Left ventricle myocardium inferior (tissue), 1 donor: ENCODE results near the gene OR2Y1. TPM values are rescaled to one million over a fixed set of nuclear protein-coding genes. Genes with fewer than 3 reads are reported as not detected.

Experiments used
- total RNA-seq: library from RNA; stranded (reverse); fragmentation: NEBNext Ultra II Directional; extraction: Animal tissue kit (Norgen Biotek cat#: 25700); gene quantifications from one replicate; pipeline ENCODE4 v1.2.1, GENCODE V29; 2021
- donor health status: DM: no; HTN: yes; CAD: no; lungs with severe emphysema.

OR2Y1 gene
- total RNA-seq, 1 donor from 2014 or later = not detected

Other genes with a start within 250 kb of the OR2Y1 start
- gene CNOT6, start 245.7 kb downstream of the OR2Y1 start, total RNA-seq = 15.9 TPM
- gene SCGB3A1, start 148.6 kb downstream of the OR2Y1 start, total RNA-seq = not detected
- 6.1 TPM for gene FLT4, start 90.5 kb downstream of the OR2Y1 start, total RNA-seq
- 60.4 TPM for gene MGAT1, start 62.7 kb upstream of the OR2Y1 start, total RNA-seq
- gene ZFP62, start 121.2 kb upstream of the OR2Y1 start, total RNA-seq = 15.9 TPM
- gene BTNL8, start 159.1 kb upstream of the OR2Y1 start, total RNA-seq = 0.58 TPM
- not detected for gene BTNL3, start 248.8 kb upstream of the OR2Y1 start, total RNA-seq